Vagina (tissue), 2 donors: ENCODE results near the gene CAB39L. TPM values are rescaled to one million over a fixed set of nuclear protein-coding genes. Genes with fewer than 3 reads are reported as not detected.
"Not testable (repeated sequence)": the region's sequence is repeated elsewhere in the genome, so short reads cannot be mapped to it uniquely, and the experiment has no call there.

ENCODE experiments used
- DNase-seq, 2 donors: peaks; one replicate each; pipeline ENCODE4 v3.0.0-alpha.2; 2017; ENCODE audit errors: extremely low spot score in 2 of 2
- H3K27ac ChIP-seq: fragments of 200-600 bp; sonication (generic); one replicate; pipeline ENCODE4 v1.5.1; 2019
- H3K27me3 ChIP-seq: fragments of 200-600 bp; sonication (generic); one replicate; pipeline ENCODE4 v1.5.1; 2019
- H3K36me3 ChIP-seq, 2 donors: fragments of 200-600 bp; sonication (generic); one replicate each; pipeline ENCODE4 v1.5.1; 2017 to 2019
- H3K4me1 ChIP-seq: fragments of 200-600 bp; sonication (generic); one replicate; pipeline ENCODE4 v1.5.1; 2019
- H3K4me3 ChIP-seq, 2 donors: fragments of 200-600 bp; sonication (generic); 1 replicate in 1 of 2; 2 replicates in 1 of 2; pipeline ENCODE4 v1.5.1; 2016 to 2019
- H3K9me3 ChIP-seq: fragments of 200-600 bp; sonication (generic); one replicate; pipeline ENCODE4 v1.5.1; 2019
- CTCF ChIP-seq, 3 experiments: fragments of 450-650 bp in 2 of 3; fragments of 200-600 bp in 1 of 3; sonication (generic) in 1 of 3; IDR thresholded peaks; one replicate each; pipeline ENCODE4 v1.5.1; 2017 to 2019; ENCODE audit warnings: antibody characterized with exemption in 3 of 3, mild to moderate bottlenecking in 2 of 3, moderate library complexity in 2 of 3
- POLR2A ChIP-seq, 2 donors: fragments of 450-650 bp; IDR thresholded peaks; one replicate each; pipeline ENCODE4 v1.6.1; 2017; ENCODE audit warnings: antibody characterized with exemption in 2 of 2, mild to moderate bottlenecking in 2 of 2, moderate library complexity in 2 of 2
- POLR2AphosphoS5 ChIP-seq, 2 donors: sonication (generic); formaldehyde crosslinking; IDR thresholded peaks; one replicate each; pipeline ENCODE4 v1.9.0; 2017; ENCODE audit warnings: antibody characterized with exemption in 2 of 2, mild to moderate bottlenecking in 2 of 2, low read depth in 1 of 2; ENCODE audit not compliant: insufficient read depth in 1 of 2
- intact Hi-C: fragments of 100-400 bp; cut with DNase I; formaldehyde crosslinking; loops from one replicate; pipeline ENCODE4 v1.15.1; 2023
- total RNA-seq: library from RNA; depleted of rRNA; stranded (reverse); fragments of >200 nt; gene quantifications from one replicate; pipeline ENCODE4 v1.2.3, GENCODE V29; 2016

Gene CAB39L
- total RNA-seq, 1 donor from 2014 or later: 31.7 TPM

- DNase-seq: no peak
- Histone ChIP-seq H3K36me3 (no peaks in the 10 kb centered on the region), H3K27ac (no peak overlapping the region), H3K9me3 (no peaks in the 10 kb centered on the region), H3K27me3 (no peaks in the 10 kb centered on the region), H3K4me1 (peaks cover 21% of the 10 kb centered on the region), H3K4me3 (no peak overlapping the region)
- intact Hi-C loops: no loop called here
- TF ChIP-seq CTCF (IDR thresholded peaks at IDR 0.05) (no peak), POLR2A (IDR thresholded peaks at IDR 0.05) (no peak), POLR2AphosphoS5 (IDR thresholded peaks at IDR 0.05; ENCODE audit: insufficient read depth in 1 of 2, low read depth in 1 of 2) (no peak)
These were observed 145.4 kb downstream of the CAB39L start for GRCh38 chr13:49298416-49298815.

GRCh38 chr13:49297338-49297737 is 146.5 kb downstream of the CAB39L start:
- no peak for TF ChIP-seq POLR2AphosphoS5 (IDR thresholded peaks at IDR 0.05; ENCODE audit: insufficient read depth in 1 of 2, low read depth in 1 of 2)
- TF ChIP-seq POLR2A (IDR thresholded peaks at IDR 0.05): no peak
- no peak for TF ChIP-seq CTCF (IDR thresholded peaks at IDR 0.05)
- Histone ChIP-seq H3K9me3 (no peaks in the 10 kb centered on the region), H3K27ac (no peak overlapping the region), H3K4me1 (peaks cover 15% of the 10 kb centered on the region), H3K36me3 (no peaks in the 10 kb centered on the region), H3K27me3 (no peaks in the 10 kb centered on the region), H3K4me3 (no peak overlapping the region)
- DNase-seq: no peak
- intact Hi-C loops: no loop called here

- TF ChIP-seq POLR2A (IDR thresholded peaks at IDR 0.05) (no peak), CTCF (IDR thresholded peaks at IDR 0.05) (no peak), POLR2AphosphoS5 (IDR thresholded peaks at IDR 0.05; ENCODE audit: insufficient read depth in 1 of 2, low read depth in 1 of 2) (no peak)
- Histone ChIP-seq H3K4me3 (no peak overlapping the region), H3K9me3 (no peaks in the 10 kb centered on the region), H3K27ac (no peak overlapping the region), H3K27me3 (no peaks in the 10 kb centered on the region), H3K36me3 (no peaks in the 10 kb centered on the region), H3K4me1 (peaks cover 8% of the 10 kb centered on the region)
- intact Hi-C loops: no loop called here
- DNase-seq: no peak
These were observed 147.2 kb downstream of the CAB39L start for GRCh38 chr13:49296659-49297058.

- Histone ChIP-seq H3K27ac (no peak overlapping the region), H3K36me3 (no peaks in the 10 kb centered on the region), H3K4me1 (no peaks in the 10 kb centered on the region), H3K27me3 (no peaks in the 10 kb centered on the region), H3K9me3 (no peaks in the 10 kb centered on the region), H3K4me3 (no peak overlapping the region)
- DNase-seq: no peak
- TF ChIP-seq CTCF (IDR thresholded peaks at IDR 0.05): no peak
- no peak for TF ChIP-seq POLR2AphosphoS5 (IDR thresholded peaks at IDR 0.05; ENCODE audit: insufficient read depth in 1 of 2, low read depth in 1 of 2)
- TF ChIP-seq POLR2A (IDR thresholded peaks at IDR 0.05): no peak
- intact Hi-C loops: no loop called here
These were observed 148.6 kb downstream of the CAB39L start for GRCh38 chr13:49295244-49295643.

- H3K27me3 ChIP-seq, DNase-seq, H3K9me3 ChIP-seq, H3K36me3 ChIP-seq, H3K27ac ChIP-seq, H3K4me1 ChIP-seq, H3K4me3 ChIP-seq, intact Hi-C loops: not testable (repeated sequence)
These were observed 149.1 kb downstream of the CAB39L start for GRCh38 chr13:49294723-49295122.
